GM12891 (cell line): Measurements from ENCODE around the gene VAX1.

Source experiments
- POLR2A ChIP-seq: IDR thresholded peaks from 2 replicates; pipeline ENCODE4 v1.6.1; 2011; ENCODE audit warnings: low read depth, low read length, control low read depth
- POLR2AphosphoS5 ChIP-seq: IDR thresholded peaks from 2 replicates; pipeline ENCODE4 v1.6.1; 2011; ENCODE audit warnings: low read depth, low read length, control low read depth

- no peak for TF ChIP-seq POLR2A
- TF ChIP-seq POLR2AphosphoS5: no peak
Observed at GRCh38 chr10:117167789-117168674, 30.0 kb upstream of the VAX1 start.
